K562 (cell line): ENCODE measurements around the gene GRWD1.

ENCODE experiments used
- AFF1 ChIP-seq, 2 experiments: fragments of 450-650 bp; IDR thresholded peaks; 2 replicates each; pipeline ENCODE4 v1.6.1; 2018; ENCODE audit warnings: mild to moderate bottlenecking in 2 of 2, low read depth in 1 of 2; ENCODE audit not compliant: partially characterized antibody in 2 of 2
- BRD4 ChIP-seq: fragments of 200-600 bp; sonication (generic); IDR thresholded peaks from 2 replicates; pipeline ENCODE4 v1.6.1; 2017; ENCODE audit warnings: inconsistent platforms
- CTCF ChIP-seq, 3 experiments: IDR thresholded peaks in 2 of 3; conservative IDR thresholded peaks in 1 of 3; 2 replicates each; pipeline ENCODE4 v1.5.1; 2011 to 2012; ENCODE audit warnings: low read length in 3 of 3, mild to moderate bottlenecking in 3 of 3, control low read depth in 2 of 3, improper control_type of control experiment in 1 of 3, inconsistent platforms in 1 of 3, low read depth in 1 of 3, mixed read lengths in 1 of 3, moderate library complexity in 1 of 3; ENCODE audit not compliant: insufficient read depth in 2 of 3
- NFIX ChIP-seq: fragments of 250-450 bp; sonication (Bioruptor Pico); IDR thresholded peaks from 2 replicates; pipeline ENCODE4 v1.4.0; 2020; ENCODE audit warnings: low read depth, mild to moderate bottlenecking, moderate library complexity
- THRAP3 ChIP-seq: fragments of 450-650 bp; IDR thresholded peaks from 2 replicates; pipeline ENCODE4 v1.6.1; 2016; ENCODE audit warnings: mild to moderate bottlenecking, inconsistent platforms, borderline replicate concordance

DNA sequence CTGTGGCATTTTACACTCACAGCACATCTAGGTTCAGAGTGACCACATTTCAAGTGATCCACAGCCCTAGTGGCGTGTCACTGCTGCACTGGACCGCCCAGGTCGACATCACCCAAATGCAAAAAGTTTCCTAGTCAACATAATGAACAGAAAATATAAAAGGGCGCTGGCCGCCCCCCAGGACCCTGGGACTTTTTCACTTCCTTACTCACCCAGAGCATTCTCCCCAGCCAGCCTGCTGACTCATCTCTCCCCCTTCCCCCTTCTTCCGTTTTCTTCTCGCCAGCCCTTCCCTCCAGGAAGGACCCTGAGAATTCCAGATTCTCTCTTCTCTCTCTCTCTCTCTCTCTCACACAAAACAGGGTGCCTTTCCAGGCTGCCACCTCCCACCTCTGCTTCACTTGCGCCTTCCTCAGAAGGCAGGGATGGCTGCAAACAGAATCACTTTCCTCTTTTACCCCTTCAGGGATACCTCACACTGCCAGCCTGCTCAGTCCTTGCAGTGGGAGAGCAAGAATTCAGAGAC lies 21.0 kb upstream of the GRWD1 start:
- no peak for TF ChIP-seq NFIX (CRISPR knock-in tag)
- no peak for TF ChIP-seq AFF1 (IDR thresholded peaks at IDR 0.05; ENCODE audit: low read depth in 1 of 2, partially characterized antibody in 2 of 2)
- no peak for TF ChIP-seq CTCF (IDR thresholded peaks at IDR 0.05 in 2 of 3, conservative IDR thresholded peaks at IDR 0.05 in 1 of 3; ENCODE audit: insufficient read depth in 2 of 3, low read depth in 1 of 3, low read length in 3 of 3)
- TF ChIP-seq BRD4, result no peak
- no peak for TF ChIP-seq THRAP3
